HepG2 (cell line): ENCODE results near the gene HELT.

Source experiments
- CBX5 ChIP-seq: sonication (generic); formaldehyde crosslinking; IDR thresholded peaks from 2 replicates; pipeline ENCODE4 v1.4.0; 2020; ENCODE audit warnings: missing genetic modification reagents, borderline replicate concordance
- CTCF ChIP-seq: sonication (generic); formaldehyde crosslinking; IDR thresholded peaks from 2 replicates; pipeline ENCODE4 v1.5.0; 2020; ENCODE audit warnings: mild to moderate bottlenecking, missing genetic modification reagents, moderate library complexity
- JARID2 ChIP-seq: sonication (generic); formaldehyde crosslinking; IDR thresholded peaks from 2 replicates; pipeline ENCODE4 v1.8.1; 2023; ENCODE audit warnings: missing genetic modification reagents, inconsistent platforms; ENCODE audit not compliant: insufficient replicate concordance
- MXD3 ChIP-seq: IDR thresholded peaks from 2 replicates; pipeline ENCODE4 v1.6.1; 2016; ENCODE audit warnings: mild to moderate bottlenecking, missing biosample characterization, missing genetic modification reagents
- NR2F1 ChIP-seq, 2 experiments: fragments of 450-650 bp in 1 of 2; formaldehyde crosslinking in 1 of 2; IDR thresholded peaks; 2 replicates each; pipeline versions ENCODE4 v1.5.0 to v1.6.1; 2016 to 2020; ENCODE audit warnings: mild to moderate bottlenecking in 1 of 2, missing compliant biosample characterization in 1 of 2, missing genetic modification reagents in 1 of 2, moderate library complexity in 1 of 2
- TCF12 ChIP-seq, 2 experiments: fragments of 450-650 bp in 1 of 2; sonication (generic) in 1 of 2; formaldehyde crosslinking in 1 of 2; IDR thresholded peaks; 2 replicates each; pipeline versions ENCODE4 v1.6.1 to v1.8.0; 2017 to 2022; ENCODE audit warnings: antibody characterized with exemption in 1 of 2, mild to moderate bottlenecking in 1 of 2, missing genetic modification reagents in 1 of 2, moderate library complexity in 1 of 2
- ZNF232 ChIP-seq: sonication (generic); formaldehyde crosslinking; IDR thresholded peaks from 2 replicates; pipeline ENCODE4 v1.4.0; 2020; ENCODE audit warnings: missing genetic modification reagents, borderline replicate concordance
- TF ChIP-seq, protein P1 (sequence below): sonication (generic); formaldehyde crosslinking; IDR thresholded peaks from 2 replicates; pipeline ENCODE4 v1.9.0; 2021; ENCODE audit warnings: missing genetic modification reagents, borderline replicate concordance
- TF ChIP-seq, protein P2 (sequence below): fragments of 450-650 bp; IDR thresholded peaks from 2 replicates; pipeline ENCODE4 v1.6.1; 2016

DNA sequence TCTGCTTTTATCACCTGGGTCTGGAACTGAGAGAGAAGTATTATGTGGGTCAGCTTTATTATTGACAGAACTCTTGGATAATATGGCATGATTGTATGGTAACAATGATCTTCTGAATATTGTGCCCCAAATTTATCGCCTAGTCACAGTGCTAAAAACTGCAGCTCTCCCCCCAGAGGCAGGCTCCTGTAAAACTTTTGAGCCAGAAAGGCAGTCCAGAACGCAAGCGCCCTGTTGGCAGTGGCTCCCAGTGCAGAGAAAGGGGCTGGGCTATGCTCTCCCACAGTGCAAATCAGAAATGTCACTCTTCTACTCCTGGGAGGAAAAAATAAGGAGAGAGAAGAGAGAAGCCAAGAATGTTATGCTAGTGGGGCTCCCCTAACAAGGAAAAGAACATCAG, 50.5 kb downstream of the HELT start:
- TF ChIP-seq ZNF232 (CRISPR knock-in tag) (no peak), CTCF (no peak), JARID2 (CRISPR knock-in tag) (no peak), MXD3 (CRISPR knock-in tag) (no peak), TCF12 (IDR thresholded peaks at IDR 0.05) (no peak), TCF12 (CRISPR knock-in tag; IDR thresholded peaks at IDR 0.05) (no peak), CBX5 (CRISPR knock-in tag) (no peak), NR2F1 (CRISPR knock-in tag; IDR thresholded peaks at IDR 0.05) (no peak)
- TF ChIP-seq, protein P1, sequence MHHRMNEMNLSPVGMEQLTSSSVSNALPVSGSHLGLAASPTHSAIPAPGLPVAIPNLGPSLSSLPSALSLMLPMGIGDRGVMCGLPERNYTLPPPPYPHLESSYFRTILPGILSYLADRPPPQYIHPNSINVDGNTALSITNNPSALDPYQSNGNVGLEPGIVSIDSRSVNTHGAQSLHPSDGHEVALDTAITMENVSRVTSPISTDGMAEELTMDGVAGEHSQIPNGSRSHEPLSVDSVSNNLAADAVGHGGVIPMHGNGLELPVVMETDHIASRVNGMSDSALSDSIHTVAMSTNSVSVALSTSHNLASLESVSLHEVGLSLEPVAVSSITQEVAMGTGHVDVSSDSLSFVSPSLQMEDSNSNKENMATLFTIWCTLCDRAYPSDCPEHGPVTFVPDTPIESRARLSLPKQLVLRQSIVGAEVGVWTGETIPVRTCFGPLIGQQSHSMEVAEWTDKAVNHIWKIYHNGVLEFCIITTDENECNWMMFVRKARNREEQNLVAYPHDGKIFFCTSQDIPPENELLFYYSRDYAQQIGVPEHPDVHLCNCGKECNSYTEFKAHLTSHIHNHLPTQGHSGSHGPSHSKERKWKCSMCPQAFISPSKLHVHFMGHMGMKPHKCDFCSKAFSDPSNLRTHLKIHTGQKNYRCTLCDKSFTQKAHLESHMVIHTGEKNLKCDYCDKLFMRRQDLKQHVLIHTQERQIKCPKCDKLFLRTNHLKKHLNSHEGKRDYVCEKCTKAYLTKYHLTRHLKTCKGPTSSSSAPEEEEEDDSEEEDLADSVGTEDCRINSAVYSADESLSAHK (CRISPR knock-in tag): no peak
- TF ChIP-seq, protein P2, sequence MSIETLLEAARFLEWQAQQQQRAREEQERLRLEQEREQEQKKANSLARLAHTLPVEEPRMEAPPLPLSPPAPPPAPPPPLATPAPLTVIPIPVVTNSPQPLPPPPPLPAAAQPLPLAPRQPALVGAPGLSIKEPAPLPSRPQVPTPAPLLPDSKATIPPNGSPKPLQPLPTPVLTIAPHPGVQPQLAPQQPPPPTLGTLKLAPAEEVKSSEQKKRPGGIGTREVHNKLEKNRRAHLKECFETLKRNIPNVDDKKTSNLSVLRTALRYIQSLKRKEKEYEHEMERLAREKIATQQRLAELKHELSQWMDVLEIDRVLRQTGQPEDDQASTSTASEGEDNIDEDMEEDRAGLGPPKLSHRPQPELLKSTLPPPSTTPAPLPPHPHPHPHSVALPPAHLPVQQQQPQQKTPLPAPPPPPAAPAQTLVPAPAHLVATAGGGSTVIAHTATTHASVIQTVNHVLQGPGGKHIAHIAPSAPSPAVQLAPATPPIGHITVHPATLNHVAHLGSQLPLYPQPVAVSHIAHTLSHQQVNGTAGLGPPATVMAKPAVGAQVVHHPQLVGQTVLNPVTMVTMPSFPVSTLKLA: no peak
